Fibroblast of villous mesenchyme (primary cell): ENCODE measurements around the gene EXOC3L1. TPM values are rescaled to one million over a fixed set of nuclear protein-coding genes. Genes with fewer than 3 reads are reported as not detected.

ENCODE experiments used
- DNase-seq: peaks from one replicate; pipeline ENCODE4 v3.0.0-alpha.2; 2010; ENCODE audit warnings: low read depth
- H3K4me3 ChIP-seq: 2 replicates; pipeline ENCODE4 v1.5.1; 2011; ENCODE audit warnings: low read depth, mild to moderate bottlenecking, low read length
- total RNA-seq: library from RNA; depleted of rRNA; stranded (reverse); fragments of >200 nt; gene quantifications from 2 replicates; pipeline ENCODE4 v1.2.3, GENCODE V29; 2012
- TF ChIP-seq, protein P1 (sequence below): IDR thresholded peaks from 2 replicates; pipeline ENCODE4 v1.5.1; 2012; ENCODE audit warnings: low read depth, mild to moderate bottlenecking, low read length; ENCODE audit not compliant: insufficient read depth

The EXOC3L1 gene
- total RNA-seq, 1 donor: not detected

GRCh38 chr16:67215706-67216105 lies 25.8 kb upstream of the EXOC3L1 start:
- no peak for DNase-seq
- TF ChIP-seq, protein P1, sequence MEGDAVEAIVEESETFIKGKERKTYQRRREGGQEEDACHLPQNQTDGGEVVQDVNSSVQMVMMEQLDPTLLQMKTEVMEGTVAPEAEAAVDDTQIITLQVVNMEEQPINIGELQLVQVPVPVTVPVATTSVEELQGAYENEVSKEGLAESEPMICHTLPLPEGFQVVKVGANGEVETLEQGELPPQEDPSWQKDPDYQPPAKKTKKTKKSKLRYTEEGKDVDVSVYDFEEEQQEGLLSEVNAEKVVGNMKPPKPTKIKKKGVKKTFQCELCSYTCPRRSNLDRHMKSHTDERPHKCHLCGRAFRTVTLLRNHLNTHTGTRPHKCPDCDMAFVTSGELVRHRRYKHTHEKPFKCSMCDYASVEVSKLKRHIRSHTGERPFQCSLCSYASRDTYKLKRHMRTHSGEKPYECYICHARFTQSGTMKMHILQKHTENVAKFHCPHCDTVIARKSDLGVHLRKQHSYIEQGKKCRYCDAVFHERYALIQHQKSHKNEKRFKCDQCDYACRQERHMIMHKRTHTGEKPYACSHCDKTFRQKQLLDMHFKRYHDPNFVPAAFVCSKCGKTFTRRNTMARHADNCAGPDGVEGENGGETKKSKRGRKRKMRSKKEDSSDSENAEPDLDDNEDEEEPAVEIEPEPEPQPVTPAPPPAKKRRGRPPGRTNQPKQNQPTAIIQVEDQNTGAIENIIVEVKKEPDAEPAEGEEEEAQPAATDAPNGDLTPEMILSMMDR: no peak

GRCh38 chr16:67213197-67214019 lies 23.5 kb upstream of the EXOC3L1 start:
- TF ChIP-seq, protein P1: no peak
- no peak overlapping the region for H3K4me3 ChIP-seq
- DNase-seq: no peak

More at GRCh38 chr16:67215706-67216105, 25.8 kb upstream of the EXOC3L1 start:
- H3K4me3 ChIP-seq: no peak overlapping the region

- TF ChIP-seq, protein P1: no peak
- H3K4me3 ChIP-seq: no peak overlapping the region
Observed at GRCh38 chr16:67212766-67213165, 22.8 kb upstream of the EXOC3L1 start.

DNA sequence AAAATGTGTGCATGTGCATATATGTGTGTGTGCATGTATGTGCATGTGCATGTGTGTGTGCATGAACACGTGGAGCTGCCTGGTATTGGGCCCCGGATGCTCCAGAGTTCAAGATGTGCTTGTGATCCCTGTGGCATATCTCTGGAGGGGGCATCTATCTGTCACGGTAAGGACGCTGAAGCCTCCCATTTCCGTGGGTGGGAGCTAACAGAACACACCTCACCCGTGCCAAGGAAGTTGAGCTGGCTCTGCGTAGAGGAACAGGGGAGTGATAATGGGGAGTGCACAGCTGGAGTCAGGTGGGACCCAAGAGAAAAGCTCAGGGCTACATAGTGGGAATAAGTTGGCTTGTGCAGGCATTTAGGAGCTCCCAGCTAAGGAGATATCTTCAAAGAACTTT lies 21.7 kb upstream of the EXOC3L1 start:
- DNase-seq: no peak
- H3K4me3 ChIP-seq: no peak overlapping the region
- TF ChIP-seq, protein P1: no peak

More at GRCh38 chr16:67212766-67213165, 22.8 kb upstream of the EXOC3L1 start:
- DNase-seq: no peak

DNA sequence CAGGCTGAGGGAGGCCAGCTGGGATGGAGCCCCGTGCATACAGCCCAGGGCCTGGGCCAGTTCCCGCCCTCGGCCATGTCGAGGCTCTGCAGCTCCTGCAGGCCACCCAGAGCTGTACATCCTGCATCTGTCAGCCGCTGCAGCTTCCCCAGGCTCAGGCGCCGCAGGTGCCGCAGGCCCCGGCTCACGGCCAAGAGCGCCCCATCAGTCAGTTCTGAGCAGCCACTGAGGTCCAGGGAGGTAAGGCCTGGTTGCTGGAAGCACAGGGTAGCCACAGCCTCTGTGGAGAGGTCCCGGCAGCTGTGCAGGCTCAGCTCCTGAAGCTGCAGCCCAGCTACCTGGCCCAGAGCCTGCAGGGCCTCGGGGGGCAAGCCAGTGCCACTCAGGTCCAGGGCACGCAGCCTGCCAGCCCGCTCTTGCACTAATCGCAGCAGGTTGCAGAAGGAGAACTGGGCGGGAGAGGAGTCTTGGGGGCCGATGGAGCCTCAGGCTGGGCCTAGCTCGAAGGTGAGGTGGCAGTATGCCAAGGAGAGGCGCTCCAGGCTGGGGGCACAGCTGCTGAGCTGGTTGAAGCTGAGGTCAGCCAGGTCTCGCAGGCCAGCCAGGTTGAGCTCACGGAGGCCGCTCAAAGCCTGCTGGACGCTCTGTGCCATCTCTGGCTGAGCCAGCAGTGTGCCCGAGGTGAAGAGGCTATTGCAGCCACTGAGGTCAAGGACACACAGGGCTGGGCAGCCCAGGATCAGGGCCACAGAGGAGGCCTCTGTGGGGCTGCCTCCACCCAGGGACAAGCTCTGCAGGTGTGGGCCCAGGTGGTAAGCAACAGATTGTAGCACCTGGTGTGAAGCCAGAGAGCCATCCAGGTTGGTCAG lies 20.4 kb upstream of the EXOC3L1 start:
- no peak for DNase-seq
- TF ChIP-seq, protein P1: no peak
- no peak overlapping the region for H3K4me3 ChIP-seq

GRCh38 chr16:67209565-67209964 lies 19.6 kb upstream of the EXOC3L1 start:
- TF ChIP-seq, protein P1: no peak
- DNase-seq: no peak
- no peak overlapping the region for H3K4me3 ChIP-seq
